ENCODE measurements around the gene EFHC2.

The EFHC2 gene

DNA sequence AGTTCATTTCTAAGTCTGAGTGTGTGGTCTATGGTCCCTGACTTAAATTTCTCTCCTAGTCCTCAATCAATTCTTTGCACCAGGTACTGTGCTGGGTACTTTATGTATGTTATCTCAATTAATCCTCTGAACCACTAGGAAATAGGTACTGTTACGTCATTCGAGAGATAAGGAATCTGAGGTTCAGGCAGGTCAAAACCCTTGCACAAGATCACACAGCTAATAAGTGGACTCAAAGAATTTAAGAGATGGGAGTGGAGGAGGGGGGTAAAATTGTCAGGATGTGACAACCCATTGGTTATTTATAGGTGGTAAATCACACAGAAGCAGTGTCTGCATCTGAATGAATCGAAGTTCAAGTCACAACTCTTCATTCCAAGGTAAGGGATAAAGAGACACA is 169.4 kb downstream of the EFHC2 start:
- Histone ChIP-seq H3K4me3 (ENCODE audit: low read length) (no peak overlapping the region), H3K27me3 (ENCODE audit: control insufficient read depth, low read length) (no peaks in the 10 kb centered on the region), H3K4me2 (ENCODE audit: low read length) (no peak overlapping the region), H3K79me2 (ENCODE audit: control insufficient read depth, low read length) (no peaks in the 10 kb centered on the region), H4K20me1 (ENCODE audit: control insufficient read depth, insufficient read depth, low read depth, low read length) (no peaks in the 10 kb centered on the region), H3K27ac (ENCODE audit: low read depth, low read length) (no peak overlapping the region), H3K36me3 (ENCODE audit: control insufficient read depth, low read length) (no peaks in the 10 kb centered on the region), H3K9me2 (replicated peaks; ENCODE audit: control insufficient read depth, low read length) (no peaks in the 10 kb centered on the region), H3F3A (ENCODE audit: control insufficient read depth, insufficient read depth) (no peaks in the 10 kb centered on the region), H3K9me3 (ENCODE audit: control insufficient read depth, insufficient read depth, low read length) (no peaks in the 10 kb centered on the region), H3K4me1 (ENCODE audit: control insufficient read depth, low read length) (no peaks in the 10 kb centered on the region)
- TF ChIP-seq EZH2phosphoT487 (IDR thresholded peaks at IDR 0.05; ENCODE audit: borderline replicate concordance, low read length) = no peak

GRCh38 chrX:44173219-44173618 is 170.3 kb downstream of the EFHC2 start:
- H3K4me2 ChIP-seq (ENCODE audit: low read length) = no peak overlapping the region
- no peaks in the 10 kb centered on the region for H3F3A ChIP-seq (ENCODE audit: control insufficient read depth, insufficient read depth)
- H3K79me2 ChIP-seq (ENCODE audit: control insufficient read depth, low read length) = no peaks in the 10 kb centered on the region
- no peak overlapping the region for H3K27ac ChIP-seq (ENCODE audit: low read depth, low read length)
- no peaks in the 10 kb centered on the region for H3K36me3 ChIP-seq (ENCODE audit: control insufficient read depth, low read length)
- TF ChIP-seq EZH2phosphoT487 (IDR thresholded peaks at IDR 0.05; ENCODE audit: borderline replicate concordance, low read length) = no peak
- TF ChIP-seq CTCF (IDR thresholded peaks at IDR 0.05; ENCODE audit: low read depth, low read length, poor library complexity, severe bottlenecking) = no peak
- H4K20me1 ChIP-seq (ENCODE audit: control insufficient read depth, insufficient read depth, low read depth, low read length) = no peaks in the 10 kb centered on the region
- no peak overlapping the region for H3K4me3 ChIP-seq (ENCODE audit: low read length)
- no peaks in the 10 kb centered on the region for H3K9me2 ChIP-seq (replicated peaks; ENCODE audit: control insufficient read depth, low read length)
- no peaks in the 10 kb centered on the region for H3K9me3 ChIP-seq (ENCODE audit: control insufficient read depth, insufficient read depth, low read length)
- H3K4me1 ChIP-seq (ENCODE audit: control insufficient read depth, low read length) = no peaks in the 10 kb centered on the region
- H3K27me3 ChIP-seq (ENCODE audit: control insufficient read depth, low read length) = no peaks in the 10 kb centered on the region

- H3K9me2 ChIP-seq (replicated peaks; ENCODE audit: control insufficient read depth, low read length) = no peaks in the 10 kb centered on the region
- H3K27me3 ChIP-seq (ENCODE audit: control insufficient read depth, low read length) = no peaks in the 10 kb centered on the region
- H3K9me3 ChIP-seq (ENCODE audit: control insufficient read depth, insufficient read depth, low read length) = no peaks in the 10 kb centered on the region
- no peak for TF ChIP-seq CTCF (IDR thresholded peaks at IDR 0.05; ENCODE audit: low read depth, low read length, poor library complexity, severe bottlenecking)
- no peaks in the 10 kb centered on the region for H3K36me3 ChIP-seq (ENCODE audit: control insufficient read depth, low read length)
- H3K4me2 ChIP-seq (ENCODE audit: low read length) = no peak overlapping the region
- no peaks in the 10 kb centered on the region for H3F3A ChIP-seq (ENCODE audit: control insufficient read depth, insufficient read depth)
- H3K4me3 ChIP-seq (ENCODE audit: low read length) = no peak overlapping the region
- H3K4me1 ChIP-seq (ENCODE audit: control insufficient read depth, low read length) = no peaks in the 10 kb centered on the region
- H3K79me2 ChIP-seq (ENCODE audit: control insufficient read depth, low read length) = no peaks in the 10 kb centered on the region
- H3K27ac ChIP-seq (ENCODE audit: low read depth, low read length) = no peak overlapping the region
- no peaks in the 10 kb centered on the region for H4K20me1 ChIP-seq (ENCODE audit: control insufficient read depth, insufficient read depth, low read depth, low read length)
Observed at GRCh38 chrX:44167116-44167515, 176.4 kb downstream of the EFHC2 start.

DNA sequence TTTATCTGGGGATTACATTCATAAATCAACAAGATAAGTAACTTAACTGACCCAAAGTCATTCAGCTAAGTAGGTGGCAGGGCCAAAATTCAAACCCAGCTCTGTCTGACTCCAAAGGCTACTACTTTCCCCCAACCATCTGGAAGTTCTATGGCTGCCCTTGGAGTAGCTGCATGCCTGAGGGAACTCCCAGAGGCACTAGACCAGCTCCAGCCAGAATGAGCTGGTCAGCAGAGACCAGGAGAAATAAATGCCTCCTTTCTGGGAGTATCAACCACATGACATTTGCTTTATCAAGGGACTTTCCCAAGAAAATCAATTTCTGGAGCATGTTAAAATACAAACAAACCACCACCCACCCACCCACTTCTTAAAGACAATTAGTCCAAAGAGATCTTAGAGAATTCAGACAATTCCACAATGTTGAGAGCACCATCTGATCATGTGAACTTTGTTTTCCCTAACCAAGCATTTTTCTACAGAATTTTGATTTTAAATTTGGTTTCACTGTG is 180.5 kb downstream of the EFHC2 start:
- Histone ChIP-seq H3K27ac (ENCODE audit: low read depth, low read length) (no peak overlapping the region), H4K20me1 (ENCODE audit: control insufficient read depth, insufficient read depth, low read depth, low read length) (no peaks in the 10 kb centered on the region), H3K4me3 (ENCODE audit: low read length) (no peak overlapping the region), H3K9me3 (ENCODE audit: control insufficient read depth, insufficient read depth, low read length) (no peaks in the 10 kb centered on the region), H3K36me3 (ENCODE audit: control insufficient read depth, low read length) (no peaks in the 10 kb centered on the region), H3K4me2 (ENCODE audit: low read length) (no peak overlapping the region), H3F3A (ENCODE audit: control insufficient read depth, insufficient read depth) (no peaks in the 10 kb centered on the region), H3K4me1 (ENCODE audit: control insufficient read depth, low read length) (no peaks in the 10 kb centered on the region), H3K27me3 (ENCODE audit: control insufficient read depth, low read length) (no peaks in the 10 kb centered on the region), H3K79me2 (ENCODE audit: control insufficient read depth, low read length) (no peaks in the 10 kb centered on the region), H3K9me2 (replicated peaks; ENCODE audit: control insufficient read depth, low read length) (no peaks in the 10 kb centered on the region)
- TF ChIP-seq CTCF (IDR thresholded peaks at IDR 0.05; ENCODE audit: low read depth, low read length, poor library complexity, severe bottlenecking) (no peak), EZH2phosphoT487 (IDR thresholded peaks at IDR 0.05; ENCODE audit: borderline replicate concordance, low read length) (no peak)
